Left colon (tissue), 2 donors: Measurements from ENCODE around the gene RAB3D. TPM values are rescaled to one million over a fixed set of nuclear protein-coding genes. Genes with fewer than 3 reads are reported as not detected.
"Not testable (repeated sequence)": the region's sequence is repeated elsewhere in the genome, so short reads cannot be mapped to it uniquely, and the experiment has no call there.

Experiments
- ATAC-seq: fragments of 200-7000 bp; cut with Tn5 transposase; one replicate; pipeline ENCODE4 v1.9.1; 2020; ENCODE audit warnings: mild to moderate bottlenecking, moderate library complexity
- DNase-seq, 2 donors: peaks; one replicate each; pipeline ENCODE4 v3.0.0-alpha.2; 2020
- intact Hi-C, 2 donors: fragments of 100-400 bp; cut with DNase I in 1 of 2; cut with micrococcal nuclease in 1 of 2; formaldehyde crosslinking; loops; one replicate each; pipeline versions ENCODE4 v1.11.2 to v1.14.0; 2022; cut with DNase I, micrococcal nuclease
- total RNA-seq, 2 donors: library from RNA; stranded (reverse); fragmentation: NEBNext Ultra II Directional; extraction: Animal tissue kit (Norgen Biotek cat#: 25700); gene quantifications; one replicate each; pipeline ENCODE4 v1.2.1, GENCODE V29; 2021
- donor health status: DM: no; HTN: no; CAD: no.
- donor health status: DM: yes; HTN: yes; CAD: no.

RAB3D gene
- total RNA-seq, 2 donors from 2014 or later, result 34.7 to 37.6 TPM

GRCh38 chr19:11346104-11346940 is 6.9 kb upstream of the RAB3D start, which contains the start of the genes CCDC159 and TMEM205:
Gene CCDC159, plus strand, starts transcription at chr19:11346519. Its CDS starts 88 bp downstream, at chr19:11346607.
Gene TMEM205, minus strand, starts transcription at chr19:11346268. Its CDS starts 649 bp downstream, at chr19:11345619.
- intact Hi-C loops, result no loop called here
- ATAC-seq (peak; percentile 90), DNase-seq (peak; percentile 99)

- DNase-seq, result no peak
Observed at GRCh38 chr19:11345122-11345803, 5.8 kb upstream of the RAB3D start.

GRCh38 chr19:11342429-11342828 is 3.0 kb upstream of the RAB3D start:
- DNase-seq, result no peak
- intact Hi-C loops, result no loop called here
- ATAC-seq, result no peak

More at GRCh38 chr19:11345122-11345803, 5.8 kb upstream of the RAB3D start:
- intact Hi-C loops, result no loop called here
- no peak for ATAC-seq

GRCh38 chr19:11340099-11340467 is 626 bp upstream of the RAB3D start:
- ATAC-seq, intact Hi-C loops, DNase-seq: not testable (repeated sequence)

GRCh38 chr19:11338569-11339253 is 746 bp downstream of the RAB3D start:
- DNase-seq (peak in 1 of 2 donors; percentile 37), ATAC-seq (peak; percentile 51)
- intact Hi-C loops, result no loop called here

GRCh38 chr19:11338121-11338520 is 1.3 kb downstream of the RAB3D start:
- intact Hi-C loops, result no loop called here
- DNase-seq, result peak; percentile 55 to 59
- ATAC-seq, result peak; percentile 56

- no peak for ATAC-seq
- intact Hi-C loops, result no loop called here
- DNase-seq, result no peak
Observed at GRCh38 chr19:11337080-11337479, 2.4 kb downstream of the RAB3D start.

GRCh38 chr19:11335449-11336146 is 3.9 kb downstream of the RAB3D start:
- DNase-seq (no peak), ATAC-seq (no peak)
- intact Hi-C loops, result no loop called here

- intact Hi-C loops, DNase-seq: not testable (repeated sequence)
- peak; percentile 45 for ATAC-seq
Observed at GRCh38 chr19:11333838-11334237, 5.6 kb downstream of the RAB3D start.

GRCh38 chr19:11332822-11333221 is 6.6 kb downstream of the RAB3D start:
- ATAC-seq (no peak), DNase-seq (no peak)
- intact Hi-C loops, result no loop called here

- ATAC-seq, result no peak
- no peak for DNase-seq
- intact Hi-C loops, result no loop called here
Observed at GRCh38 chr19:11331502-11331901, 8.0 kb downstream of the RAB3D start.

- no peak for ATAC-seq
Observed at GRCh38 chr19:11330127-11330526, 9.3 kb downstream of the RAB3D start.

GRCh38 chr19:11325544-11325943 is 13.9 kb downstream of the RAB3D start:
- no peak for DNase-seq
- intact Hi-C loops, result no loop called here
- ATAC-seq, result no peak

More at GRCh38 chr19:11330127-11330526, 9.3 kb downstream of the RAB3D start:
- no peak for DNase-seq
- intact Hi-C loops, result no loop called here

GRCh38 chr19:11324748-11325389 is 14.6 kb downstream of the RAB3D start:
- no peak for DNase-seq
- intact Hi-C loops, result no loop called here
- ATAC-seq, result peak; percentile 9

GRCh38 chr19:11324079-11324661 is 15.3 kb downstream of the RAB3D start:
- ATAC-seq (peak; percentile 89), DNase-seq (peak; percentile 68 to 72)
- intact Hi-C loops, result no loop called here

- intact Hi-C loops, result no loop called here
- DNase-seq, result no peak
- no peak for ATAC-seq
Observed at GRCh38 chr19:11323601-11324078, 15.8 kb downstream of the RAB3D start.

GRCh38 chr19:11322269-11323024 is 17.0 kb downstream of the RAB3D start:
- DNase-seq (no peak), ATAC-seq (no peak)
- intact Hi-C loops, result no loop called here
